GM21423 (cell line): ENCODE results near the gene GNRH2.
"Not testable (repeated sequence)": the region's sequence is repeated elsewhere in the genome, so short reads cannot be mapped to it uniquely, and the experiment has no call there.

Source experiments
- ATAC-seq: cut with Tn5 transposase; IDR thresholded peaks from one replicate; pipeline ENCODE4 v1.9.1; 2021; ENCODE audit warnings: mild to moderate bottlenecking, moderate library complexity; ENCODE audit not compliant: unreplicated experiment

The GNRH2 gene

GRCh38 chr20:3072530-3073250, 29.3 kb downstream of the GNRH2 start:
- ATAC-seq, result no peak

- not testable (repeated sequence) for ATAC-seq
Measured at GRCh38 chr20:3073251-3073643, 29.8 kb downstream of the GNRH2 start.

- ATAC-seq, result no peak
Measured at GRCh38 chr20:3074812-3075211, 31.4 kb downstream of the GNRH2 start.

- ATAC-seq, result not testable (repeated sequence)
Measured at GRCh38 chr20:3075315-3075714, 31.9 kb downstream of the GNRH2 start.

GRCh38 chr20:3077618-3078134, 34.3 kb downstream of the GNRH2 start:
- ATAC-seq, result no peak

- ATAC-seq, result no peak
Measured at GRCh38 chr20:3080939-3081388, 37.5 kb downstream of the GNRH2 start.

- ATAC-seq, result no peak
Measured at GRCh38 chr20:3081641-3082040, 38.2 kb downstream of the GNRH2 start.

GRCh38 chr20:3082306-3082951, 39.0 kb downstream of the GNRH2 start:
- no peak for ATAC-seq

- no peak for ATAC-seq
Measured at GRCh38 chr20:3082955-3083952, 39.8 kb downstream of the GNRH2 start.

GRCh38 chr20:3084283-3084985, 41.0 kb downstream of the GNRH2 start, which contains the start of gene AVP:
AVP (minus strand) TSS chr20:3084724; CDS start chr20:3084674, 50 bp downstream.
- ATAC-seq, result no peak

GRCh38 chr20:3084986-3085360, 41.6 kb downstream of the GNRH2 start:
- ATAC-seq, result no peak

- no peak for ATAC-seq
Measured at GRCh38 chr20:3085571-3086072, 42.2 kb downstream of the GNRH2 start.

GRCh38 chr20:3088031-3088430, 44.6 kb downstream of the GNRH2 start:
- ATAC-seq, result no peak

- ATAC-seq, result no peak
Measured at GRCh38 chr20:3090565-3090964, 47.1 kb downstream of the GNRH2 start.

GRCh38 chr20:3092611-3093379, 49.4 kb downstream of the GNRH2 start:
- no peak for ATAC-seq

GRCh38 chr20:3093861-3094361, 50.5 kb downstream of the GNRH2 start:
- ATAC-seq, result no peak

- ATAC-seq, result no peak
Measured at GRCh38 chr20:3094848-3095629, 51.6 kb downstream of the GNRH2 start.
